ENCODE data around the gene LRRC26. TPM values are rescaled to one million over a fixed set of nuclear protein-coding genes. Genes with fewer than 3 reads are reported as not detected.
"Not testable (repeated sequence)": the region's sequence is repeated elsewhere in the genome, so short reads cannot be mapped to it uniquely, and the experiment has no call there.

Gene LRRC26
- polyA plus RNA-seq, 1 donor: 12.0 TPM

- WGBS (ENCODE audit: insufficient coverage, low lambda C conversion rate): 93% methylated on average over 2 of the region's 5 CpGs
- no peaks in the 10 kb centered on the region for H3K9me3 ChIP-seq (ENCODE audit: control insufficient read depth, low read depth, low read length)
- DNase-seq: no peak
- no peaks in the 10 kb centered on the region for H3K27me3 ChIP-seq (ENCODE audit: control insufficient read depth, insufficient read depth, low read length)
- no peak overlapping the region for H3K4me3 ChIP-seq (ENCODE audit: low read length)
- H3K27ac ChIP-seq (ENCODE audit: low read length): no peak overlapping the region
- no peaks in the 10 kb centered on the region for H3K36me3 ChIP-seq (ENCODE audit: control insufficient read depth, insufficient read depth, low read length)
- peaks cover 20% of the 10 kb centered on the region for H3K4me1 ChIP-seq (ENCODE audit: control insufficient read depth, insufficient read depth, low read length)
Measured at GRCh38 chr9:137123468-137123837, 46.4 kb downstream of the LRRC26 start.

DNA sequence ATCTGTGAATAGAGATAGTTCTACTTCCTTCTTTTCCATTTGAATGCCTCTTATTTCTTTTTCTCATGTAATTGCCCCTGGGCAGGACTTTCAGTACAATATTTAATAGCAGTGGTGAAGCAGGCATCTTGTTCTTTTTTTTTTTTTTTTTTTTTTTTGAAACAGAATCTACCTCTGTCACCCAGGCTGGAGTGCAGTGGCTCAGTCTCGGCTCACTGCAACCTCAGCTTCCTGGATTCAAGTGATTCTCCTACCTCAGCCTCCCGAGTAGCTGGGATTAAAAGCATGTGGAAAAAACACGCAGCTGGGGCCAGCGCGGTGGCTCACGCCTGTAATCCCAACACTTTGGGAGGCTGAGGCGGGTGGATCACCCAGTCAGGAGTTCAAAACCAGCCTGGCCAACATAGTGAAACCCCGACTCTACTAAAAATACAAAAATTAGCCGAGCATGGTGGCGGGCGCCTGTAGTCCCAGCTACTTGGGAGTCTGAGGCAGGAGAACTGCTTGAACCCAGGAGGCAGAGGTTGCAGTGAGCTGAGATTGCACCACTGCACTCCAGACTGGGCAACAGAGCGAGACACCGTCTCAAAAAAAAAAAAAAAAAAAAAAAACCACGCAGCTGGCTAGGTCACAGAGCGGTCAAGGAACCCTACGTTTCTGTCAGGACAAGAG is 46.9 kb downstream of the LRRC26 start:
- no CpG with 5 or more reads among the region's 16 CpGs for WGBS (ENCODE audit: insufficient coverage, low lambda C conversion rate)
- not testable (repeated sequence) for H3K9me3 ChIP-seq (ENCODE audit: control insufficient read depth, low read depth, low read length); H3K27me3 ChIP-seq (ENCODE audit: control insufficient read depth, insufficient read depth, low read length); H3K27ac ChIP-seq (ENCODE audit: low read length); H3K4me3 ChIP-seq (ENCODE audit: low read length); H3K36me3 ChIP-seq (ENCODE audit: control insufficient read depth, insufficient read depth, low read length); DNase-seq
- H3K4me1 ChIP-seq (ENCODE audit: control insufficient read depth, insufficient read depth, low read length): peaks cover 15% of the 10 kb centered on the region

- H3K27me3 ChIP-seq (ENCODE audit: control insufficient read depth, insufficient read depth, low read length); H3K9me3 ChIP-seq (ENCODE audit: control insufficient read depth, low read depth, low read length); DNase-seq; H3K36me3 ChIP-seq (ENCODE audit: control insufficient read depth, insufficient read depth, low read length); H3K27ac ChIP-seq (ENCODE audit: low read length); H3K4me3 ChIP-seq (ENCODE audit: low read length): not testable (repeated sequence)
- 85% methylated on average over 6 of the region's 25 CpGs for WGBS (ENCODE audit: insufficient coverage, low lambda C conversion rate)
- peaks cover 10% of the 10 kb centered on the region for H3K4me1 ChIP-seq (ENCODE audit: control insufficient read depth, insufficient read depth, low read length)
Measured at GRCh38 chr9:137121927-137122795, 47.7 kb downstream of the LRRC26 start.

Other genes starting within 250 kb of the LRRC26 start
- 86.8 TPM for gene FBXW5, start 225.3 kb downstream of the LRRC26 start, polyA plus RNA-seq
- 36.0 TPM for gene C8G, start 224.8 kb downstream of the LRRC26 start, polyA plus RNA-seq
- gene LCN12, start 217.8 kb downstream of the LRRC26 start, polyA plus RNA-seq: 121 TPM
- gene PTGDS, start 192.5 kb downstream of the LRRC26 start, polyA plus RNA-seq: 4.6 TPM
- 0.09 TPM for gene LCNL1, start 187.1 kb downstream of the LRRC26 start, polyA plus RNA-seq
- 38.9 TPM for gene PAXX, start 177.6 kb downstream of the LRRC26 start, polyA plus RNA-seq
- 3.6 TPM for gene CLIC3, start 173.5 kb downstream of the LRRC26 start, polyA plus RNA-seq
- gene ABCA2, start 141.8 kb downstream of the LRRC26 start, polyA plus RNA-seq: 25.3 TPM
- 0.69 TPM for gene FUT7, start 138.0 kb downstream of the LRRC26 start, polyA plus RNA-seq
- 42.7 TPM for gene NPDC1, start 123.9 kb downstream of the LRRC26 start, polyA plus RNA-seq
- 9.9 TPM for gene ENTPD2, start 116.0 kb downstream of the LRRC26 start, polyA plus RNA-seq
- 12.1 TPM for gene SAPCD2, start 99.5 kb downstream of the LRRC26 start, polyA plus RNA-seq
- gene UAP1L1, start 92.5 kb downstream of the LRRC26 start, polyA plus RNA-seq: 32.4 TPM
- gene MAN1B1, start 83.1 kb downstream of the LRRC26 start, polyA plus RNA-seq: 39.5 TPM
- 196 TPM for gene DPP7, start 55.3 kb downstream of the LRRC26 start, polyA plus RNA-seq
- 2.6 TPM for gene GRIN1, start 30.9 kb downstream of the LRRC26 start, polyA plus RNA-seq
- not detected for gene TMEM210, start 2.0 kb upstream of the LRRC26 start, polyA plus RNA-seq
- 47.0 TPM for gene ANAPC2, start 18.5 kb upstream of the LRRC26 start, polyA plus RNA-seq
- 66.0 TPM for gene SSNA1, start 18.6 kb upstream of the LRRC26 start, polyA plus RNA-seq
- 32.1 TPM for gene TPRN, start 30.7 kb upstream of the LRRC26 start, polyA plus RNA-seq
- gene TMEM203, start 35.6 kb upstream of the LRRC26 start, polyA plus RNA-seq: 33.1 TPM
- gene NDOR1, start 35.6 kb upstream of the LRRC26 start, polyA plus RNA-seq: 12.1 TPM
- 11.0 TPM for gene RNF208, start 52.2 kb upstream of the LRRC26 start, polyA plus RNA-seq
- gene CYSRT1, start 55.1 kb upstream of the LRRC26 start, polyA plus RNA-seq: 71.7 TPM
- gene RNF224, start 57.5 kb upstream of the LRRC26 start, polyA plus RNA-seq: 87.5 TPM
- 36.9 TPM for gene SLC34A3, start 60.9 kb upstream of the LRRC26 start, polyA plus RNA-seq
- gene TUBB4B, start 71.2 kb upstream of the LRRC26 start, polyA plus RNA-seq: 402 TPM
- gene STPG3, start 81.2 kb upstream of the LRRC26 start, polyA plus RNA-seq: 3.4 TPM
- gene NELFB, start 85.3 kb upstream of the LRRC26 start, polyA plus RNA-seq: 45.9 TPM
- gene TOR4A, start 107.7 kb upstream of the LRRC26 start, polyA plus RNA-seq: 18.4 TPM
- gene NRARP, start 132.2 kb upstream of the LRRC26 start, polyA plus RNA-seq: 32.4 TPM